ENCODE results near the gene KYNU. TPM values are rescaled to one million over a fixed set of nuclear protein-coding genes. Genes with fewer than 3 reads are reported as not detected.

Gene KYNU
- total and polyA plus RNA-seq, 8 donors: 0.12 to 2.6 (median 0.53) TPM

DNA sequence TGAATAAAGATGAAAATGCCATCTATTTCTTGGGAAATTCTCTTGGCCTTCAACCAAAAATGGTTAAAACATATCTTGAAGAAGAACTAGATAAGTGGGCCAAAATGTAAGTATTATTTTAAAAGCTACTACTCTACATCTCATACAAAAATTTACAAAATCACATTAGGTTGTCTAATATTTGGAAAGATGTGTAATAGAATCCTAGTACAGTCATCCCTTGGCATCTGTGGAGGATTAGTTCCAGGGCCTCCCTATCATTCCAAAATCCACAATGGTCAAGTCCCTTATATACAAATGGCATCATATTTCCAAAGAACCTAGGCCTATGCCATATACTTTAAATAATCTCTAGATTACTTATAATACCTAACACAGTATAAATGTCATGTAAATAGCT, 41.2 kb downstream of the KYNU start:
- TF ChIP-seq, protein P1, sequence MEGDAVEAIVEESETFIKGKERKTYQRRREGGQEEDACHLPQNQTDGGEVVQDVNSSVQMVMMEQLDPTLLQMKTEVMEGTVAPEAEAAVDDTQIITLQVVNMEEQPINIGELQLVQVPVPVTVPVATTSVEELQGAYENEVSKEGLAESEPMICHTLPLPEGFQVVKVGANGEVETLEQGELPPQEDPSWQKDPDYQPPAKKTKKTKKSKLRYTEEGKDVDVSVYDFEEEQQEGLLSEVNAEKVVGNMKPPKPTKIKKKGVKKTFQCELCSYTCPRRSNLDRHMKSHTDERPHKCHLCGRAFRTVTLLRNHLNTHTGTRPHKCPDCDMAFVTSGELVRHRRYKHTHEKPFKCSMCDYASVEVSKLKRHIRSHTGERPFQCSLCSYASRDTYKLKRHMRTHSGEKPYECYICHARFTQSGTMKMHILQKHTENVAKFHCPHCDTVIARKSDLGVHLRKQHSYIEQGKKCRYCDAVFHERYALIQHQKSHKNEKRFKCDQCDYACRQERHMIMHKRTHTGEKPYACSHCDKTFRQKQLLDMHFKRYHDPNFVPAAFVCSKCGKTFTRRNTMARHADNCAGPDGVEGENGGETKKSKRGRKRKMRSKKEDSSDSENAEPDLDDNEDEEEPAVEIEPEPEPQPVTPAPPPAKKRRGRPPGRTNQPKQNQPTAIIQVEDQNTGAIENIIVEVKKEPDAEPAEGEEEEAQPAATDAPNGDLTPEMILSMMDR (IDR thresholded peaks at IDR 0.05): no peak
- no peaks in the 10 kb centered on the region for H3K9me3 ChIP-seq
- intact Hi-C loops (cut with DNase I): no loop called here
- FAIRE-seq: no peak
- DNase-seq: no peak
- H3K36me3 ChIP-seq: no peaks in the 10 kb centered on the region
- no peaks in the 10 kb centered on the region for H3K4me1 ChIP-seq
- no peak for ATAC-seq
- H3K4me3 ChIP-seq: no peak overlapping the region
- H3K27ac ChIP-seq: no peak overlapping the region
- no peaks in the 10 kb centered on the region for H3K27me3 ChIP-seq

DNA sequence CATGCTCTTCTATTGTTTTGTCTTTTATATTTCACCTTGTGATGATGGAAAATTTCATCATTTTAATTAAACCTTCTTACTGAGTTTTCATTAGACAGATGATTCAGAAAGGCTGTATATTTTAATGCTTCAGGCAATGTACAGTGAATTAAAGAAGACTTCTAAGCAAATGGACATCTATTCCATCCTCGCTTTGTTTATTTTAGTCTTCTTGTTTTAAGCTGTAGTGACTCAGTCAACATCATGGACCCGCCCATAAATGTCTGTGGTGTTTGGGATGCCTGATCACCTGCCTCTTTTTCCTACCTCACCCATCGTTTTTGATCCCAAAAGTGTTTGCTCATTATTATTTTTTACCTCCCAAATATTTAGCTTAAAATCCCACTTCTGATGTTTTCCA, 43.1 kb downstream of the KYNU start:
- no peak for DNase-seq
- Histone ChIP-seq H3K27me3 (no peaks in the 10 kb centered on the region), H3K27ac (no peak overlapping the region), H3K4me1 (no peaks in the 10 kb centered on the region), H3K9me3 (no peaks in the 10 kb centered on the region), H3K36me3 (no peaks in the 10 kb centered on the region), H3K4me3 (no peak overlapping the region)
- no peak for FAIRE-seq
- 54 to 57% methylated on average over 3 of the region's 3 CpGs for WGBS, 2 donors
- ATAC-seq: no peak
- TF ChIP-seq, protein P1 (IDR thresholded peaks at IDR 0.05): no peak
- intact Hi-C loops (cut with DNase I): no loop called here

DNA sequence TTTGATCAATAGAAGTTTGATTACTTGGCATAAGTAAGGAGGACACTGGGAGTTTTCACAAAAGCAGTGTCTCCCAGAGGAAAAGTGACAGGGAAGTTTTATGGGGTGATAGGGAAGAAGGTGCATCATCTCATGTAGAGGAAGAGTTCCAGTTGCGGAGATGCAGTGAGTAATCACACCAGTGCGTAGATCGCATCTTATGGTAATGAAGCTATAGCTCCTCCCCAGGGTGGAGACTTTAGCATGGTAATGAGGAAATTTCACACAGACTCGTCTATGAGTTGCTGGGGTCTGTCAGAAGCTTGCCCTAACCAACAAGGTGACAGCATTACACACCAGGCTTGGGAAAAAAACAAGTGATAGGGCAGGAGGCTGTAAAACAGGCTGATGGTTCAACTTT, 49.0 kb downstream of the KYNU start:
- no peak for FAIRE-seq
- no peaks in the 10 kb centered on the region for H3K9me3 ChIP-seq
- no peak overlapping the region for H3K4me3 ChIP-seq
- H3K36me3 ChIP-seq: no peaks in the 10 kb centered on the region
- no peaks in the 10 kb centered on the region for H3K4me1 ChIP-seq
- no peak for DNase-seq
- no peaks in the 10 kb centered on the region for H3K27me3 ChIP-seq
- TF ChIP-seq, protein P1 (IDR thresholded peaks at IDR 0.05): no peak
- intact Hi-C loops (cut with DNase I): no loop called here
- no peak for ATAC-seq
- no peak overlapping the region for H3K27ac ChIP-seq
- 78 to 81% methylated on average over 4 of the region's 4 CpGs for WGBS, 2 donors

GRCh38 chr2:142930835-142931398, 53.5 kb downstream of the KYNU start:
- DNase-seq (no peak), FAIRE-seq (no peak), ATAC-seq (no peak)
- no peaks in the 10 kb centered on the region for H3K27me3 ChIP-seq
- H3K4me1 ChIP-seq: no peaks in the 10 kb centered on the region
- 84 to 92% methylated on average over 22 of the region's 22 CpGs for WGBS, 2 donors
- no peak overlapping the region for H3K27ac ChIP-seq
- no peaks in the 10 kb centered on the region for H3K36me3 ChIP-seq
- no peak overlapping the region for H3K4me3 ChIP-seq
- TF ChIP-seq, protein P1 (IDR thresholded peaks at IDR 0.05): no peak
- intact Hi-C loops (cut with DNase I): no loop called here
- H3K9me3 ChIP-seq: no peaks in the 10 kb centered on the region

DNA sequence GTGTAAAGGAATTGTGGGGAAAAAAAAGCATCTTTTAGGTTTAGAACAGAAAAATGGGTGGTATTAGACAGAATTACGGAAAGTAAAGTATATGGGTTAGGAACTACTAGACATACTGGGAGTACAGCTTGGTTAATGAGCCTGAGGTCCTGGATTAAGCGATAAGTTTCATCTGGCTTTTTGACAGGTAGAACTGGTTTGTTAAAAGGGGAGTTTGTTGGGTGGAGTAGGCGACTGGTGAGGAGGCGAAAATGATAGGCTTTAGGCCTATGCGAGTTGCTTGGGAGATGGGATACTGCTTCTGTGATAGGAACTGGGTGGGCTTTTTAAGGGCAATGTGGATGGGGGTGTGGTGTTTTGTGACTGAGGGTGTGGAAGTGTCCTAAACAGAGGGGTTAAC, 56.5 kb downstream of the KYNU start:
- WGBS, 2 donors: 78 to 82% methylated on average over 5 of the region's 5 CpGs

More for the DNA sequence above, 56.5 kb downstream of the KYNU start:
- FAIRE-seq (no peak), ATAC-seq (no peak), DNase-seq (no peak)
- no peaks in the 10 kb centered on the region for H3K36me3 ChIP-seq
- TF ChIP-seq, protein P1 (IDR thresholded peaks at IDR 0.05): no peak
- H3K9me3 ChIP-seq: no peaks in the 10 kb centered on the region
- no peaks in the 10 kb centered on the region for H3K27me3 ChIP-seq
- no peak overlapping the region for H3K27ac ChIP-seq
- H3K4me3 ChIP-seq: no peak overlapping the region
- intact Hi-C loops (cut with DNase I): no loop called here
- no peaks in the 10 kb centered on the region for H3K4me1 ChIP-seq
